Measurements from ENCODE around the gene MATR3.
"Not testable (repeated sequence)": the region's sequence is repeated elsewhere in the genome, so short reads cannot be mapped to it uniquely, and the experiment has no call there.

MATR3 gene

GRCh38 chr5:139293507-139294373 lies at the start of gene MATR3:
TSS of gene MATR3 (plus strand) at chr5:139293740. CDS start at chr5:139307416, 13,676 bp downstream.
- peak; percentile 85 for DNase-seq (ENCODE audit: low read depth)

- DNase-seq (ENCODE audit: low read depth) = no peak
These were observed 47.8 kb upstream of the MATR3 start for GRCh38 chr5:139245637-139246339.

- DNase-seq (ENCODE audit: low read depth) = no peak
These were observed 47.1 kb upstream of the MATR3 start for GRCh38 chr5:139246394-139246793.

GRCh38 chr5:139248826-139249453 lies 44.6 kb upstream of the MATR3 start:
- no peak for DNase-seq (ENCODE audit: low read depth)

- no peak for DNase-seq (ENCODE audit: low read depth)
These were observed 42.3 kb upstream of the MATR3 start for GRCh38 chr5:139251281-139251687.

- DNase-seq (ENCODE audit: low read depth) = no peak
These were observed 41.7 kb upstream of the MATR3 start for GRCh38 chr5:139251695-139252288.

- DNase-seq (ENCODE audit: low read depth) = no peak
These were observed 40.4 kb upstream of the MATR3 start for GRCh38 chr5:139253115-139253514.

GRCh38 chr5:139256820-139257219 lies 36.7 kb upstream of the MATR3 start:
- no peak for DNase-seq (ENCODE audit: low read depth)

- DNase-seq (ENCODE audit: low read depth) = no peak
These were observed 31.3 kb upstream of the MATR3 start for GRCh38 chr5:139262059-139262741.

- peak; percentile 30 for DNase-seq (ENCODE audit: low read depth)
These were observed 30.6 kb upstream of the MATR3 start for GRCh38 chr5:139262742-139263445.

- DNase-seq (ENCODE audit: low read depth) = no peak
These were observed 30.0 kb upstream of the MATR3 start for GRCh38 chr5:139263536-139263935.

GRCh38 chr5:139263946-139264345 lies 29.6 kb upstream of the MATR3 start:
- DNase-seq (ENCODE audit: low read depth) = no peak

- no peak for DNase-seq (ENCODE audit: low read depth)
These were observed 28.5 kb upstream of the MATR3 start for GRCh38 chr5:139265001-139265400.

GRCh38 chr5:139266236-139266635 lies 27.3 kb upstream of the MATR3 start:
- no peak for DNase-seq (ENCODE audit: low read depth)

GRCh38 chr5:139267481-139267880 lies 26.1 kb upstream of the MATR3 start:
- no peak for DNase-seq (ENCODE audit: low read depth)

- DNase-seq (ENCODE audit: low read depth) = no peak
These were observed 25.0 kb upstream of the MATR3 start for GRCh38 chr5:139268364-139269202.

GRCh38 chr5:139270718-139271117 lies 22.8 kb upstream of the MATR3 start:
- not testable (repeated sequence) for DNase-seq (ENCODE audit: low read depth)

GRCh38 chr5:139271201-139272027 lies 22.1 kb upstream of the MATR3 start:
- DNase-seq (ENCODE audit: low read depth) = no peak
